ENCODE data around the gene RNF182.
A peak's percentile ranks its signal among the peaks of the same experiment; 100 is the strongest.
"Not testable (repeated sequence)": the region's sequence is repeated elsewhere in the genome, so short reads cannot be mapped to it uniquely, and the experiment has no call there.

RNF182 gene

GRCh38 chr6:13916230-13916944, 8.4 kb upstream of the RNF182 start:
- intact Hi-C loops (cut with DNase I), result no loop called here
- DNase-seq, result no peak

- no peak for DNase-seq
- intact Hi-C loops (cut with DNase I), result no loop called here
Observed at GRCh38 chr6:13917141-13917540, 7.6 kb upstream of the RNF182 start.

GRCh38 chr6:13918686-13919250, 6.0 kb upstream of the RNF182 start:
- intact Hi-C loops (cut with DNase I), result no loop called here
- DNase-seq, result no peak

- intact Hi-C loops (cut with DNase I), result no loop called here
- DNase-seq, result no peak
Observed at GRCh38 chr6:13919861-13920260, 4.9 kb upstream of the RNF182 start.

GRCh38 chr6:13920552-13920951, 4.2 kb upstream of the RNF182 start:
- intact Hi-C loops (cut with DNase I), result no loop called here
- no peak for DNase-seq

- intact Hi-C loops (cut with DNase I), result no loop called here
Observed at GRCh38 chr6:13922750-13923149, 2.0 kb upstream of the RNF182 start.

GRCh38 chr6:13923527-13924145, 1.1 kb upstream of the RNF182 start:
- DNase-seq, result no peak
- intact Hi-C loops (cut with DNase I), result no loop called here

More at GRCh38 chr6:13922750-13923149, 2.0 kb upstream of the RNF182 start:
- DNase-seq, result no peak

GRCh38 chr6:13924146-13924948, 405 bp upstream of the RNF182 start:
- peak; percentile 10 to 91 (median 46) for DNase-seq
- intact Hi-C loops (cut with DNase I), result no loop called here

- no peak for DNase-seq
- intact Hi-C loops (cut with DNase I), result no loop called here
Observed at GRCh38 chr6:13926378-13926777, 1.6 kb downstream of the RNF182 start.

GRCh38 chr6:13927203-13927602, 2.5 kb downstream of the RNF182 start:
- intact Hi-C loops (cut with DNase I), result no loop called here
- DNase-seq, result no peak

- intact Hi-C loops (cut with DNase I), result no loop called here
- DNase-seq, result no peak
Observed at GRCh38 chr6:13929196-13929595, 4.4 kb downstream of the RNF182 start.

- no peak for DNase-seq
- intact Hi-C loops (cut with DNase I), result no loop called here
Observed at GRCh38 chr6:13931797-13932402, 7.1 kb downstream of the RNF182 start.

- intact Hi-C loops (cut with DNase I), result no loop called here
Observed at GRCh38 chr6:13932785-13933184, 8.0 kb downstream of the RNF182 start.

GRCh38 chr6:13934721-13935120, 10.0 kb downstream of the RNF182 start:
- no peak for DNase-seq
- intact Hi-C loops (cut with DNase I), result no loop called here

More at GRCh38 chr6:13932785-13933184, 8.0 kb downstream of the RNF182 start:
- no peak for DNase-seq

- DNase-seq, result no peak
- intact Hi-C loops (cut with DNase I), result no loop called here
Observed at GRCh38 chr6:13935190-13935880, 10.6 kb downstream of the RNF182 start.

GRCh38 chr6:13935881-13936261, 11.1 kb downstream of the RNF182 start:
- intact Hi-C loops (cut with DNase I); DNase-seq: not testable (repeated sequence)

GRCh38 chr6:13941902-13942301, 17.1 kb downstream of the RNF182 start:
- DNase-seq, result no peak
- intact Hi-C loops (cut with DNase I), result no loop called here

- intact Hi-C loops (cut with DNase I), result no loop called here
- DNase-seq, result no peak
Observed at GRCh38 chr6:13943943-13944342, 19.2 kb downstream of the RNF182 start.

- DNase-seq, result no peak
- intact Hi-C loops (cut with DNase I), result no loop called here
Observed at GRCh38 chr6:13946506-13946905, 21.8 kb downstream of the RNF182 start.

- intact Hi-C loops (cut with DNase I), result no loop called here
Observed at GRCh38 chr6:13947611-13948178, 22.9 kb downstream of the RNF182 start.

More at GRCh38 chr6:13947611-13948178, 22.9 kb downstream of the RNF182 start:
- no peak for DNase-seq

All from posterior cingulate gyrus (tissue), 11 donors.